Inflammatory macrophage (primary cell): ENCODE measurements around the gene ASPG.

Experiments used
- DNase-seq, 2 donors: peaks; one replicate each; pipeline ENCODE4 v3.0.0-alpha.2; 2020 to 2022

Gene ASPG

GRCh38 chr14:104106471-104106991, 21.0 kb downstream of the ASPG start:
- no peak for DNase-seq

GRCh38 chr14:104107101-104107581, 21.6 kb downstream of the ASPG start:
- no peak for DNase-seq

- DNase-seq = no peak
These were observed 22.4 kb downstream of the ASPG start for GRCh38 chr14:104107611-104108569.

- no peak for DNase-seq
These were observed 23.4 kb downstream of the ASPG start for GRCh38 chr14:104108570-104109541.

- no peak for DNase-seq
These were observed 24.3 kb downstream of the ASPG start for GRCh38 chr14:104109731-104110361.

- no peak for DNase-seq
These were observed 25.1 kb downstream of the ASPG start for GRCh38 chr14:104110491-104111209.

- DNase-seq = no peak
These were observed 26.0 kb downstream of the ASPG start for GRCh38 chr14:104111301-104112112.

GRCh38 chr14:104112113-104112505, 26.6 kb downstream of the ASPG start:
- no peak for DNase-seq

- DNase-seq = no peak
These were observed 27.4 kb downstream of the ASPG start for GRCh38 chr14:104112609-104113571.

- no peak for DNase-seq
These were observed 28.3 kb downstream of the ASPG start for GRCh38 chr14:104113631-104114420.

GRCh38 chr14:104114421-104115130, 29.1 kb downstream of the ASPG start:
- DNase-seq = no peak

- DNase-seq = no peak
These were observed 29.7 kb downstream of the ASPG start for GRCh38 chr14:104115131-104115600.

- no peak for DNase-seq
These were observed 30.3 kb downstream of the ASPG start for GRCh38 chr14:104115691-104116287.

- DNase-seq = no peak
These were observed 30.8 kb downstream of the ASPG start for GRCh38 chr14:104116288-104116755.

- DNase-seq = no peak
These were observed 31.3 kb downstream of the ASPG start for GRCh38 chr14:104116756-104117340.

- DNase-seq = no peak
These were observed 32.0 kb downstream of the ASPG start for GRCh38 chr14:104117341-104118005.
